NCI-H82 (cell line): ENCODE results near the gene ARHGEF7.

ENCODE experiments used
- DNase-seq: peaks from one replicate; lab custom pipeline; 2025; lab: John Stamatoyannopoulos, UW

Gene ARHGEF7

GRCh38 chr13:111111376-111111937 lies 3.7 kb upstream of the ARHGEF7 start:
- no peak for DNase-seq

GRCh38 chr13:111112196-111112595 lies 2.9 kb upstream of the ARHGEF7 start:
- no peak for DNase-seq

- DNase-seq = peak; percentile 48
Measured at GRCh38 chr13:111114362-111115060, 599 bp upstream of the ARHGEF7 start.

GRCh38 chr13:111115965-111116521 lies 933 bp downstream of the ARHGEF7 start:
- no peak for DNase-seq

GRCh38 chr13:111116856-111117255 lies 1.7 kb downstream of the ARHGEF7 start:
- DNase-seq = no peak

- DNase-seq = no peak
Measured at GRCh38 chr13:111117289-111117688, 2.2 kb downstream of the ARHGEF7 start.

GRCh38 chr13:111117961-111118360 lies 2.9 kb downstream of the ARHGEF7 start:
- no peak for DNase-seq

GRCh38 chr13:111118898-111119607 lies 3.9 kb downstream of the ARHGEF7 start:
- no peak for DNase-seq

GRCh38 chr13:111119966-111120365 lies 4.9 kb downstream of the ARHGEF7 start:
- DNase-seq = no peak

- no peak for DNase-seq
Measured at GRCh38 chr13:111120422-111120821, 5.3 kb downstream of the ARHGEF7 start.

GRCh38 chr13:111120913-111121312 lies 5.8 kb downstream of the ARHGEF7 start:
- no peak for DNase-seq

- DNase-seq = no peak
Measured at GRCh38 chr13:111121506-111121905, 6.4 kb downstream of the ARHGEF7 start.

GRCh38 chr13:111122056-111122455 lies 6.9 kb downstream of the ARHGEF7 start:
- DNase-seq = no peak

- no peak for DNase-seq
Measured at GRCh38 chr13:111122631-111123030, 7.5 kb downstream of the ARHGEF7 start.

GRCh38 chr13:111123221-111123620 lies 8.1 kb downstream of the ARHGEF7 start:
- no peak for DNase-seq

- no peak for DNase-seq
Measured at GRCh38 chr13:111123649-111124048, 8.5 kb downstream of the ARHGEF7 start.

GRCh38 chr13:111126509-111126908 lies 11.4 kb downstream of the ARHGEF7 start:
- no peak for DNase-seq

- no peak for DNase-seq
Measured at GRCh38 chr13:111129465-111130115, 14.5 kb downstream of the ARHGEF7 start.

- no peak for DNase-seq
Measured at GRCh38 chr13:111130116-111130508, 15.0 kb downstream of the ARHGEF7 start.

GRCh38 chr13:111131048-111131447 lies 15.9 kb downstream of the ARHGEF7 start:
- no peak for DNase-seq

GRCh38 chr13:111131611-111132010 lies 16.5 kb downstream of the ARHGEF7 start:
- DNase-seq = no peak

GRCh38 chr13:111132948-111133347 lies 17.8 kb downstream of the ARHGEF7 start:
- no peak for DNase-seq
